B cell (primary cell): ENCODE results near the gene GPC3. TPM values are rescaled to one million over a fixed set of nuclear protein-coding genes. Genes with fewer than 3 reads are reported as not detected.

Experiments used
- ATAC-seq: fragments of 200-7000 bp; cut with Tn5 transposase; one replicate; pipeline ENCODE4 v1.10.0; 2021; ENCODE audit warnings: low read depth, mild to moderate bottlenecking, moderate number of reproducible peaks, moderate library complexity
- CTCF ChIA-PET: fragments of 350-600 bp; sonication (Branson Sonifier 250); formaldehyde crosslinking; loops from one replicate; lab custom pipeline; 2021; ENCODE audit warnings: antibody characterized with exemption, inconsistent platforms; lab: Charles Lee
- POLR2A ChIA-PET: fragments of 350-600 bp; sonication (Branson Sonifier 250); formaldehyde crosslinking; loops from one replicate; lab custom pipeline; 2021; ENCODE audit warnings: antibody characterized with exemption; lab: Charles Lee
- DNase-seq: peaks from one replicate; pipeline ENCODE4 v3.0.0; 2013
- H2AFZ ChIP-seq: 2 replicates; pipeline ENCODE4 v1.6.1; 2012; ENCODE audit warnings: mild to moderate bottlenecking, low read depth, low read length; ENCODE audit not compliant: insufficient read depth, poor library complexity, severe bottlenecking
- H3K27ac ChIP-seq, 2 donors: 1 replicate in 1 of 2; 2 replicates in 1 of 2; pipeline ENCODE4 v1.5.1; 2012 to 2013; ENCODE audit warnings: low read length in 2 of 2, mild to moderate bottlenecking in 2 of 2, moderate library complexity in 1 of 2
- H3K27me3 ChIP-seq, 4 experiments: fragments of 200-600 bp in 1 of 4; sonication (generic) in 1 of 4; replicated peaks in 1 of 4; 1 replicate in 2 of 4; 2 replicates in 2 of 4; pipeline versions ENCODE4 v1.6.1 to v1.7.0; 2013 to 2016; ENCODE audit warnings: low read length in 3 of 4, mild to moderate bottlenecking in 2 of 4, mixed read lengths in 1 of 4, moderate library complexity in 1 of 4; ENCODE audit not compliant: insufficient read depth in 4 of 4, control insufficient read depth in 3 of 4; ENCODE audit errors: control extremely low read depth in 1 of 4
- H3K36me3 ChIP-seq, 2 experiments: replicated peaks in 1 of 2; 1 replicate in 1 of 2; 2 replicates in 1 of 2; pipeline versions ENCODE4 v1.6.1 to v1.7.1; 2013; ENCODE audit warnings: low read length in 1 of 2; ENCODE audit not compliant: insufficient read depth in 2 of 2, control insufficient read depth in 1 of 2; ENCODE audit errors: control extremely low read depth in 1 of 2, extremely low read depth in 1 of 2
- H3K4me1 ChIP-seq, 2 donors: fragments of 200-600 bp in 1 of 2; sonication (generic) in 1 of 2; 1 replicate in 1 of 2; 2 replicates in 1 of 2; pipeline versions ENCODE4 v1.5.1 to v1.6.1; 2013 to 2017; ENCODE audit warnings: low read length in 2 of 2; ENCODE audit not compliant: control insufficient read depth in 2 of 2, insufficient read depth in 2 of 2
- H3K4me2 ChIP-seq: replicated peaks from 2 replicates; pipeline ENCODE3; 2012; ENCODE audit warnings: mild to moderate bottlenecking, low read depth, low read length; ENCODE audit not compliant: poor library complexity, severe bottlenecking
- H3K4me3 ChIP-seq, 5 experiments: fragments of 200-600 bp in 1 of 5; sonication (generic) in 1 of 5; 1 replicate in 3 of 5; 2 replicates in 2 of 5; pipeline versions ENCODE4 v1.5.1 to v1.7.0; 2011 to 2016; ENCODE audit warnings: low read length in 4 of 5, mild to moderate bottlenecking in 4 of 5, low read depth in 2 of 5, control low read depth in 1 of 5, moderate library complexity in 1 of 5; ENCODE audit not compliant: insufficient read depth in 1 of 5; ENCODE audit errors: control extremely low read depth in 1 of 5, extremely low read depth in 1 of 5
- H3K79me2 ChIP-seq: fragments of 200-600 bp; sonication (generic); one replicate; pipeline ENCODE4 v1.6.0; 2016; ENCODE audit warnings: low read length; ENCODE audit not compliant: control insufficient read depth, insufficient read depth
- H3K9ac ChIP-seq: fragments of 200-600 bp; sonication (generic); 2 replicates; pipeline ENCODE4 v1.6.1; 2017; ENCODE audit warnings: mild to moderate bottlenecking, low read length, moderate library complexity
- H3K9me3 ChIP-seq, 3 donors: one replicate each; pipeline versions ENCODE4 v1.6.1 to v1.7.1; 2013; ENCODE audit warnings: low read length in 2 of 3; ENCODE audit not compliant: control insufficient read depth in 2 of 3, insufficient read depth in 1 of 3; ENCODE audit errors: control extremely low read depth in 1 of 3
- H4K20me1 ChIP-seq: 2 replicates; pipeline ENCODE4 v1.6.0; 2012; ENCODE audit warnings: mild to moderate bottlenecking, low read length; ENCODE audit not compliant: insufficient read depth, control insufficient read depth, poor library complexity, severe bottlenecking
- H3K27ac Mint-ChIP-seq: one replicate; pipeline ENCODE4 v1.8.0; 2021; ENCODE audit warnings: mixed read lengths
- H3K27me3 Mint-ChIP-seq: one replicate; pipeline ENCODE4 v1.8.0; 2021; ENCODE audit warnings: mixed read lengths
- H3K4me1 Mint-ChIP-seq: one replicate; pipeline ENCODE4 v1.8.0; 2021; ENCODE audit warnings: mixed read lengths
- H3K4me3 Mint-ChIP-seq: one replicate; pipeline ENCODE4 v1.8.0; 2021; ENCODE audit warnings: mixed read lengths
- H3K9me3 Mint-ChIP-seq: one replicate; pipeline ENCODE4 v1.8.0; 2022; ENCODE audit warnings: mixed read lengths; ENCODE audit not compliant: insufficient read depth
- CTCF ChIP-seq: fragments of 200-600 bp; IDR thresholded peaks from one replicate; pipeline ENCODE4 v1.8.0; 2022; ENCODE audit warnings: antibody characterized with exemption, mild to moderate bottlenecking
- EZH2 ChIP-seq: IDR thresholded peaks from 2 replicates; pipeline ENCODE4 v1.6.1; 2012; ENCODE audit warnings: borderline replicate concordance, low read depth, mild to moderate bottlenecking, moderate library complexity, low read length; ENCODE audit not compliant: insufficient read depth, poor library complexity, severe bottlenecking
- WGBS: methylation state at CpG from one replicate; pipeline ENCODE4 v1.1.5; 2013; ENCODE audit warnings: missing lambda C conversion rate; ENCODE audit not compliant: insufficient coverage; 5-methylcytosine and 5-hydroxymethylcytosine counted together
- intact Hi-C: fragments of 100-400 bp; cut with micrococcal nuclease; formaldehyde crosslinking; loops from one replicate; pipeline ENCODE4 v1.10.0; 2022
- polyA plus RNA-seq: library from polyadenylated mRNA; depleted of rRNA; stranded (reverse); fragments of >200 nt; gene quantifications from 2 replicates; pipeline ENCODE4 v1.2.3, GENCODE V29; 2012
- total RNA-seq, 2 donors: library from RNA; stranded (reverse); fragments of 120-200 nt in 1 of 2; gene quantifications; 1 replicate in 1 of 2; 2 replicates in 1 of 2; pipeline versions ENCODE4 v1.2.3 to v1.2.4, GENCODE V29; 2013 to 2022

The GPC3 gene
- total and polyA plus RNA-seq, 2 donors (not counting 1 experiment from before 2014, with no cell fraction given), result not detected

GRCh38 chrX:133604801-133605200 lies 380.6 kb downstream of the GPC3 start:
- Histone ChIP-seq H3K79me2 (no peaks in the 10 kb centered on the region), H3K4me1 (no peaks in the 10 kb centered on the region), H4K20me1 (no peaks in the 10 kb centered on the region), H3K27ac (no peak overlapping the region), H3K9ac (no peak overlapping the region), H3K36me3 (no peaks in the 10 kb centered on the region), H2AFZ (no peak overlapping the region), H3K4me2 (no peak overlapping the region), H3K27me3 (no peaks in the 10 kb centered on the region), H3K4me3 (no peak overlapping the region), H3K9me3 (no peaks in the 10 kb centered on the region)
- ChIA-PET POLR2A (no interaction called here), CTCF (no interaction called here)
- H3K4me3 Mint-ChIP-seq, result no peak overlapping the region
- H3K9me3 Mint-ChIP-seq, result no peaks in the 10 kb centered on the region
- DNase-seq (no peak), ATAC-seq (no peak)
- intact Hi-C loops, result no loop called here
- WGBS, result 100% methylated on average over 1 of the region's 7 CpGs
- H3K27ac Mint-ChIP-seq, result no peak overlapping the region
- no peaks in the 10 kb centered on the region for H3K4me1 Mint-ChIP-seq
- H3K27me3 Mint-ChIP-seq, result no peaks in the 10 kb centered on the region
- TF ChIP-seq CTCF (no peak), EZH2 (no peak)

DNA sequence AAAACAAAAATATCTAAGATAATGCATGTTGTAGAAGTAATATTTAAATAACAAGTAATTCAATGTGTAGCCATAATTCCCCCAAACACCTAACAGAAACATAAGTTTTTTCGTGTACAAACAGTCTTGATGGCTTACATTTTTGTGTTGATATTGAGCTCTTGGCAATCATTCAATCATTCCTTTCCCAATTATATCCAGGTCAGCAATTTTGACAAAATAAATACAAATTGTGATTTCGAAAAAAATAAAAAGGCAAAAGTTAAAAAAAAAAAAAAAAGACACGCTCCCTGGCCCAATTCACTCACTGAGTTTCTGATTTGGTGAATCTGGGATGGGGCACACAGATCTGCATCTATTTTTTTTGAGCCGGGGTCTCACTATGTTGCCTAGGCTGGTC lies 382.5 kb downstream of the GPC3 start:
- H3K79me2 ChIP-seq, result no peaks in the 10 kb centered on the region
- Mint-ChIP-seq H3K4me1 (no peaks in the 10 kb centered on the region), H3K27ac (no peak overlapping the region), H3K9me3 (no peaks in the 10 kb centered on the region), H3K4me3 (no peak overlapping the region), H3K27me3 (no peaks in the 10 kb centered on the region)
- intact Hi-C loops, result no loop called here
- no peak overlapping the region for H3K9ac ChIP-seq
- POLR2A ChIA-PET, result no interaction called here
- H2AFZ ChIP-seq, result no peak overlapping the region
- no peaks in the 10 kb centered on the region for H4K20me1 ChIP-seq
- WGBS, result no CpG with 5 or more reads among the region's 4 CpGs
- H3K9me3 ChIP-seq, result no peaks in the 10 kb centered on the region
- DNase-seq (no peak), ATAC-seq (no peak)
- no peak overlapping the region for H3K4me3 ChIP-seq
- H3K27me3 ChIP-seq, result no peaks in the 10 kb centered on the region
- H3K4me1 ChIP-seq, result no peaks in the 10 kb centered on the region
- TF ChIP-seq CTCF (no peak), EZH2 (no peak)
- CTCF ChIA-PET, result no interaction called here
- no peak overlapping the region for H3K4me2 ChIP-seq
- no peaks in the 10 kb centered on the region for H3K36me3 ChIP-seq
- no peak overlapping the region for H3K27ac ChIP-seq
